ENCODE measurements around the gene CTBP2.

Gene CTBP2

DNA sequence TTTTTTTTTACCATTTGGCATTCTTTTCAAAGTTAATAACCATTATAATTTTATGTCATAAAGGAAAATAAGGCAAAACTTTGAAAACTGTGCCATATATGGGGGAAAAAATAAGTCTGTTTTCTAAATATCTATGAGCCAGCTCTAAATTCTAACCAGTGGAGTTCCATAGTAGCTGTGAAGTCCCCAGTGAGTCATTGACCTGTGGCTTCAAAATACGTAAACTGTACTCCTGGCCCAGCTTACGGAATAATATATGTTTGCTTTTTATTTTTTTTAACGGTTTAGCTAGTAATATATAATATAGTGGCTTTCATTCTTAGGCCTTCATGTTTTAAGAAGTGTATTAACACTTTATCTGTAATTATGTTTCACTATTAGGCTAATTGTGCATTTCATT, 197.9 kb downstream of the CTBP2 start:
- no peak for DNase-seq

DNA sequence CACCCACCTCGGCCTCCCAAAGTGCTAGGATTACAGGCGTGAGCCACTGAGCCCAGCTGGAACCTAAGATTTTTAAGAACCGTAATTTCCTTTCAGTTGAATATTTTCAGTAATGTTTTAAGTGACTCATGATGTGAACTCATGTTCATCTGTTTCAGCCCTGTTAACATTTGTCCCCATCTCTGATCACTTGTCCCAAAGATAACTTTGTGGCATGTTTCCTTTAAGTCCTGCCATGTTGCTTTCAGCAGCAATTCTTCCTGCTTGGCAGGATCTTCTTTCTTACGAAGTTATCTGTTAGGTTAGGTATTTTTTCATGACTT, 199.2 kb downstream of the CTBP2 start:
- no peak for DNase-seq

DNA sequence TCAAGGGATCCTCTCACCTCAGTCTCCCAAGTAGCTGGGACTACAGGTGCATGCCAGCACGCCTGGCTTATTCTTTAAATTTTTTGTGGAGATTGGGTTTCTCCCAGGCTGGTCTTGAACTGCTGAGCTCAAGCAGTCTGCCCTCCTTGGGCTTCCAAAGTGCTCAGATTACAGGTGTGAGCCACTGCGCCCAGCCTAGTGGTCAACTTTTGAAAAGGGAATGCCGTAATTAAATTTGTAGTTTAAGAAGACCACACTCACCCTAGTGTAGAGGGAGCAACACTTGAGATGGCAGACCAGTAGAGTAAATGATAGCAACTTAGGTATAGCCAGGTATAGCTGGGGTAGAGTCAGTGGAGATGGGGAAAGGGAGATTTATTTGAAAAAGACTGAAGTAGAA, 200.8 kb downstream of the CTBP2 start:
- DNase-seq, result no peak

DNA sequence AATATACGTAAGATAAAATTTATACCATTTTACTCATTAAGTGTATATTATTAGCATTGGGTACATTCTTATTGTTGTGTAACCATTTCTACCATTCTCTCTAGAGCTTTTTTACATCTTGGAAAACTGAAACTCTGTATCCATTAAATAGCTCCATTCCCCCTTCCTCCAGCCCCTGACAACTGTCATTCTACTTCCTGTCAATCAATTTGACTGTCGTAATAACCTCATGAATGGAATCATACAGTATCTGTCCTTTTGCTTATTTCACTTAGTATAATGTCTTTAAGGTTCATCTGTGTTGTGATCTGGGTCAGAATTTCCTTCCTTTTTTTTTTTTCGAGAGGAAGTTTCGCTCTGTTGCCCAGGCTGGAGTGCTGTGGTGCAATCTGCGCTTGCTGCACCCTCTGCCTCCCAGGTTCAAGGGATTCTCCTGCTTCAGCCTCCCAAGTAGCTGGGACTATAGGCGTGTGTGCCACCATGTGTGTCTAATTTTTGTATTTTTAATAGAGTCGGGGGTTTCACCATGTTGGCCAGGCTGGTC, 202.9 kb downstream of the CTBP2 start:
- no peak for DNase-seq

DNA sequence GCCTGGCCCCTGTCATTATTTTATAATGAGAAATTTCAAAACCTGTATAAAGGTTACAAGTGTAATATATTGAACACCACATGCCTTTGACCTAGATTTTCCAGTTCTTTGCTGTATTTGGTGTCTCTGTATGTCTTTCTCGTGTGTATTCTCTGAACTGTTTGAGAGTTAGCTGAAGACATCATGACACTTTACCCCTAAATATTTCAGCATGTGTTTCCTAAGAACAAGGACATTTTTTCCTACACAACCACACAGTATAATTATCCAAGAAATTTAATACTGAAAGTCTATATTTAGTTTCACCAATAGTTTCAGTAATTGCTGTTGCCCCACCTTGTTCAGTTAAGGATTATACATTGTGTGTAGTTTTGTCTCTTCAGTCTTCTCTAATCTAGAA, 203.6 kb downstream of the CTBP2 start:
- no peak for DNase-seq

DNA sequence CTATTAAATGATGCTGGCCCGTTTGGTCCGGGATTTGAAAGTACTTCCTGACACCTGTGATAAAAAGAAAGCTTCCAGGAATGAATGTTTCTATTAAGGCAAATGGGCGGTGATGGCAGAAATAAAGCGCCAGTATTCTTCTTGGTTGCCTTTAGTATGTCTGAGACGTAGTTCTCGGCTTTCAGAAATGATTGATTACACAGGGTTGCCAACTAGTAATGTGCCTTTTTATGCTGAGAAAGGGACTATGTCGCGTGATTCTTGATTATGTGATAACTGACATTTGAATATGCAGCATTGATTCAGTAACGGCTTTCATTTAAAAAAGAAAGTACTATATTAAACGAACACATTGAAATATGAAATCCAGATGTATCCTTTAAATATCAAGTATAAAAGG, 204.5 kb downstream of the CTBP2 start:
- DNase-seq, result no peak

DNA sequence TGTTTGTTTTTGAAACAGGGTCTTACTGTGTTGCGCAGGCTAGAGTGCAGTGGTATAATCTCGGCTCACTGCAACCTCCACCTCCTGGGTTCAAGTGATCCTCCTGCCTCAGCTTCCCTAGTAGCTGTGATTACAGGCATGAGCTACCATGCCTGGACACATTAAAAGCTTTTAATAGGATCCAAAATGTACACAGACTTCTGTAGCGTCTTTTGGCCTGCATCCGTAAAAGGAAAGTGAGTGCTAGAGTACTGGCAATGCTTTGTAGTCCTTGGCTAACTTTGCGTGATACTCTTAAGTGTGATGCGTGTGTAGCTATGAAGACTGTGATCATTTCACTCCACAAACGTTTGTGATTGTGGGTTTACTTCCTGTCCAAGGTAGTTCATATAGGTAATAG, 205.1 kb downstream of the CTBP2 start:
- DNase-seq, result no peak

DNA sequence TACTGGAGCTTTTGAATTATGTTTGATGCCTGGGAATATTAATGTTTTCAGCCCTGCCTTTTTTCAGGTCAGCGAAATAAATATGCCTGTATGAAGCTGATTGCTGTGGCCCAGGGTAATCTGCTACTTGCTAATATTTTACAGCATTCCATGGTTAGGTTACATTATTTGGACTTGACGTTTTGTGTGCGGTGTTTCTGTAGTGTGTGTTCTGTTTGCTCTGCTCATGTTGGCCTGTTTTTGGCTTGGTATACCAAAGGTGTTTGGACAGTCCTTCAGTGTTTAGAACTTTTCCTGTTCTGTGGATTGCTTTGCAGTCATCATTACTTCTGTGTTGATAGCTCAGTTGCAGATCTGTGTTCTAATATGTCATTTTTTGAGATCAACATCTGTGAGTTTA, 206.9 kb downstream of the CTBP2 start:
- no peak for DNase-seq

DNA sequence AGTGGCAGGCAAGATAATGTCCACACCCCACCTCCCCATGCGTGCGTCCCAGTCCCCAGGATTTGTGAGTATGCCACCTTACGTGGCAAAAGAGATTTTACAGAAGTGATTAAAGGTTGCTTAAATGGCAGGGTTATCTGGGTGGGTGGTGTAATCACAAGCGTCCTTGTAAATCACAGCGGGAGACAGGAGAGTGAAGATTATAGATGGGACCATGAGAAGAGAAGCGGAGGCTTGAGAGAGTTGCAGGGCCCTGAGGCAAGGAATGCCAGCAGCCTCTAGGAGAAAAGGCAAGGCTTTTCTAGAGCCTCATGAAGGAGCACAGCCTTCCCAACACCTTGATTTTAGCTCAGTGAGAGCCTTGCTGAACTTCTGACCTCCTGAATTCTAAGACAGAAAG, 208.2 kb downstream of the CTBP2 start:
- DNase-seq, result no peak

DNA sequence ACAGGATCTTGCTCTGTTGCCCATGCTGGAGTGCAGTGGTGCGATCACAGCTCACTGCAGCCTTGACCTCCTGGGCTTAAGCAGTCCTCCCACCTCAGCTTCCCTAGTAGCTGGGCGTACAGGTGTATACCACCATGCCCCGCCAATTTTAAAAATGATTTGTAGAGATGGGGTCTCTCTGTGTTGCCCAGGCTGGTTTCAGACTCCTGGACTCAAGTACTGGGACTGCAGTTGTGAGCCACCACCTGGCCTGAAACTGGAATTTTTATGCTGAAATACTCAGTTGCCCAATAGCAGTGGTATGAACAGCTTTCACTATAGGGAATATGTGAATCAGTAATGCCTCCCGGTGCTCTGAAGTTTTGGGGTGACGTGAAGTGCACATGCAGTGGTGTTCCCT, 210.8 kb downstream of the CTBP2 start:
- DNase-seq, result no peak

DNA sequence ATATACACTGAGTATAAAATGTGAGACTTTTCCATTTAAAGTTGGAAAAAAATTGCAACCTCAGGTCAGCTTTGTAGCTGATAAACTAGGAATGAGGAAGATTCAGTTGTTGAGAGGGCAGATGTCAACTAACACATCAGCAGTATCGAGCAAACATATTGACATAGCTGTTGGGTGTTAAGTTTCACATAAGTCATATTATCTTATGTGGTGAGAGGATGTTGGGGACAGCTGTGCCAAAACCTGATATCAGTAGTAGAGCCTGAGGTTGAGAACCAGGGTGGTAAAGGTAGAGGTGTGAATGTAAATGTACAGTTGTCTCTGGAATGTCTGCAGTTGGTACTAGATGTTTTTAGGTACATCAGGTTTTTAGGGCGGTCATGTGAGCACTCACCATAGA, 213.4 kb downstream of the CTBP2 start:
- no peak for DNase-seq

DNA sequence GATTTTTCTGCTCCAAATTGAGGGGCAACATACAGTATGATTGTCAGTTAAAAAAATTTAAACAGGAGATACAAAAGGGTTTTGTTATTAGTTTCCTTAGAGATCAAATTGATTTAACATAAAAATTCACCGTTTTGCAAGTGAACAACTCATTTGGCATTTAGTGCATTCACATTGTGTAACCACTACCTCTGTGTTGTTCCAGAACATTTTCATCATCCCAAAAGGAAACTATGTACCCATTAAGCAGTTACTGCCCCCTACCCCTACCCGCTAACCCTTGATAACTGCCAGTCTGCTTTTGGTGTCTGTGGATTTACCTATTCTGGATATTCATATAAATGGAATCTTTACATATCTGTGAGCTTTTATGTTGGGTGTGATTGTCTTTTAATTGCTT, 215.4 kb downstream of the CTBP2 start:
- no peak for DNase-seq

DNA sequence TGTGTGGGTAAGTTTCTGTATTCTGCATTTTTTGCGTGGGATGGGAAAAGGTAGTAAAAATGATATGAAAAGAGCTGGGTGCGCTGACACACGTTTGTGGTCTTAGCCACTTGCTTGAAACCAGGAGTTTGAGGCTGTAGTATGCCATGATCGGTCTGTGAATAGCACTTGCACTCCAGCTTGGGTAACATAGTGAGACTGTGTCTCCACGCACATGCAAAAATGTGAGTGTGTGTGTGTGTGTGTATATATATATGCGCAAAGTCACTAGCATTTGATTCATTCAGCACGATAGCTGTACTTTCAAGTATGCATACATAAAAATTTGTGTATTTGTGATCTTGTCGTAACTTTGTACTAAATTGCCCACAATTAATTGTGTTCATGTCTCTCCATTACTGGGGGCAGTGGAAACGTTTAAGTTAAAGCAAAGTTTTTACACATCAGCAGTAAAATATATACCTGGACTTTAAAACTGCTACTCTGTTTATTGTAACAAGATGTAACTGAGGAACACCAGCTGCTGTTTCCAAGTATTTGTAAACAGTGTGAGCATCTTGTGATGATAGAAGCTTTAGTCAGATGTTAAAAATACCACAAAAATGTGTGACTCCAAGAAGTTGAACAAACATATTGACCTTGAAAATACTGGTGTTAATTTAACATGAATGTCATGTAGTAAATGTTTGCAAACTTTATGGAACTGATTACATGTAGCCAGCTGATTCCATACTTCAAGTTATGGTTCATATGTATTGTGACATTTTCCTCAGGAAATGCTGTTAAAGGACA, 216.9 kb downstream of the CTBP2 start:
- no peak for DNase-seq

DNA sequence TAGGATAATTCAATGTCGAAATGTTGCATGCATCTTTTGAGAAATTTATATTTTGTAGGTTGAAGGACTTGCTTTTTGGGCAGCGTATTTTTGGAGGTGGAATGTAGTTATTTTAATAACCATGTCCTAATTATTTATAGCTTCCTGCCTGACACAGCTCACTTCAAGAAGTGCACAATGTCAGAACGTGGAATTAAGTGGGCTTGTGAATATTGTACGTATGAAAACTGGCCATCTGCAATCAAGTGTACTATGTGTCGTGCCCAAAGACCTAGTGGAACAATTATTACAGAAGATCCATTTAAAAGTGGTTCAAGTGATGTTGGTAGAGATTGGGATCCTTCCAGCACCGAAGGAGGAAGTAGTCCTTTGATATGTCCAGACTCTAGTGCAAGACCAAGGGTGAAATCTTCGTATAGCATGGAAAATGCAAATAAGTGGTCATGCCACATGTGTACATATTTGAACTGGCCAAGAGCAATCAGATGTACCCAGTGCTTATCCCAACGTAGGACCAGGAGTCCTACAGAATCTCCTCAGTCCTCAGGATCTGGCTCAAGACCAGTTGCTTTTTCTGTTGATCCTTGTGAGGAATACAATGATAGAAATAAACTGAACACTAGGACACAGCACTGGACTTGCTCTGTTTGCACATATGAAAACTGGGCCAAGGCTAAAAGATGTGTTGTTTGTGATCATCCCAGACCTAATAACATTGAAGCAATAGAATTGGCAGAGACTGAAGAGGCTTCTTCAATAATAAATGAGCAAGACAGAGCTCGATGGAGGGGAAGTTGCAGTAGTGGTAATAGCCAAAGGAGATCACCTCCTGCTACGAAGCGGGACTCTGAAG, 217.8 kb downstream of the CTBP2 start:
- no peak for DNase-seq

DNA sequence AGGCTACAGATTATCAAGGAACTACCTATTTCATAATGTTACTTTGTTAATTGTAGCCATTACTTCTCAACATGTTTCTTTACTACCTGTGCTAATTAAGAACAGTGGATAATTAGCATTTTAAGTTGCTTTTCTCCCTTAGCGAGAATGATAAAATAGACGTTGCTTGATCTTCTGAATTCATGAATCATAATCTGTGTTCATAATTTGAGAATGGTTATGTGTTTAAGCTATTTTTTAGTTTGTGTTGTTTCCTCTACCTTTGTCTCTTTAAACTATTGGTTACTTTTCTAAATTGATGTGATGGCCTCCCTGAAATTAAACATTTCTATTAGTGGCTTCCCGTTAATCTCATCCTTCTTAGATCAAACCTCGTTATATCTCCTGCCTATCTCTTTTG, 218.5 kb downstream of the CTBP2 start, which contains the start of gene ZRANB1:
TSS of gene ZRANB1 (plus strand) at position 301 of the 400 bp plus-strand sequence. CDS start 371 bp downstream, outside the sequence.
- DNase-seq, result no peak

DNA sequence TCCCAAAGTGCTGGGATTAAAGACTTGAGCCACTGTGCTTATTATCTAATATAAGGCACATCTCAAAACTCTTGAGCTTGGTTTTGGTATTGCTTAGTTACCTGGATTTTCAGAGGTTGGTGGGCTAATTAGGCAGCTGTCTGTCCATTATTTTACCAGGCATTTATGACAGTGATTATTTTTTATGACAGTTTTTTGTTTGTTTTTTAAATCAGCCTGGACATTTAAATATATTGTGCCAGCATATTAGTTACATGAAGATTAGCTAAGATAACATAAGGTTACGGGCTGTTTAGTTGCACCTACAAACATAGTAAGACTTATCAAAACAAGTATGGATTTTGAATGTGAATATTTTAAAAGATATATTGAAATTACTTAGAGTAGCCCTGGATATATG, 221.1 kb downstream of the CTBP2 start:
- no peak for DNase-seq

DNA sequence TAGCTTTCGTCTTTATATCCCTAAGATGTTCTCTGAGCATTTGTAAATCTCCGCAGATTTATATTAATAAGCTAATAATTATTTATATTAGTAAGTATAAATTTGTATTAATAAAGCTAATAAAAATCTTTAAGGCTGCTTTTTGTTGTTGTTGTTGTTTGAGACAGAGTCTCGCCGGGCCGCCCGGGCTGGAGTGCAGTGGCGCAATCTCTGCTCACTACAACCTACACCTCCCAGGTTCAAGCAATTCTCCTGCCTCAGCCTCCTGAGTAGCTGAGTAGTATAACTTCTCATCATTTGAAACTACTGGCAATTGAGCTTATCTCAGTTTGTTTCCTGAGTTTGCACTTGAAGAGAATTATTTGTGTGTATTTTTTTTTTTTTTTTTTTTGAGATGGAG, 223.6 kb downstream of the CTBP2 start:
- no peak for DNase-seq

DNA sequence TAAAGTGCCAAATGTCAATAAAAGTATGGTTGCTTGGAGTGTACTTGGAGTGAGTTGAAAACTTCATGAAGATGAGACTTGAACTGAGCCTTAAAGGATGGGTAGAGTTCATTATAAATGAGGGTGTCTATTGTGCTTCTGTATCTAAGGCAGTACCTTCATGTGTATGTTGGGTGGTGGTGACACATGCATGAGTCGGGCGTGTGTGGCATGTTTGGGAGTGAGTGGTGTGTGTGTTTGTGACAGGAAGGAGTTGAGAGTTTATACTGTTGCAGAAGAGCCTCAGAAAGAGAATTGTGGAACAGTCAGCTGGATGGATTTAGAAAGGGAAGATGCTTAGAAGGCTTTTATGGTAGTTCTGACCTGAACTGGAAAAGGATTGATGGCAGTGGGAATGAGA, 224.4 kb downstream of the CTBP2 start:
- no peak for DNase-seq

All from central memory CD4-positive, alpha-beta T cell (primary cell).